ENCODE results near the gene ATP8B4.

- TF ChIP-seq FOXK2 (IDR thresholded peaks at IDR 0.05) = no peak
- no peak for TF ChIP-seq ARNT (IDR thresholded peaks at IDR 0.05)
- no peak for TF ChIP-seq BHLHE40 (IDR thresholded peaks at IDR 0.05; ENCODE audit: borderline replicate concordance)
- TF ChIP-seq SP1 (IDR thresholded peaks at IDR 0.05) = no peak
- no peak for TF ChIP-seq CTBP1 (IDR thresholded peaks at IDR 0.05; ENCODE audit: borderline replicate concordance)
Observed at GRCh38 chr15:50044904-50045303, 74.1 kb downstream of the ATP8B4 start.

Data from HEK293T (cell line).